ENCODE results near the gene PLCB2. TPM values are rescaled to one million over a fixed set of nuclear protein-coding genes. Genes with fewer than 3 reads are reported as not detected.

PLCB2 gene
- total and polyA plus RNA-seq, 2 donors (not counting 3 experiments of a cell fraction or from before 2014, with no cell fraction given), result 1.5 to 1.6 TPM

GRCh38 chr15:40285554-40286011 is 22.2 kb downstream of the PLCB2 start:
- Histone ChIP-seq H3K9ac (replicated peaks; ENCODE audit: extremely low read depth, insufficient read depth, low read length) (no peak overlapping the region), H3K36me3 (ENCODE audit: control insufficient read depth in 2 of 2, extremely low read depth in 1 of 2, insufficient read depth in 2 of 2, low read length in 2 of 2) (no peaks in the 10 kb centered on the region), H3K79me2 (ENCODE audit: control insufficient read depth, insufficient read depth, low read length) (no peaks in the 10 kb centered on the region), H3K27me3 (ENCODE audit: control insufficient read depth in 2 of 2, insufficient read depth in 2 of 2, low read length in 2 of 2) (peaks cover 27 to 38% of the 10 kb centered on the region in 2 experiments), H3K27ac (ENCODE audit: insufficient read depth, low read depth, low read length) (no peak overlapping the region), H3K4me3 (replicated peaks in 1 of 3; ENCODE audit: insufficient read depth in 1 of 3, low read depth in 1 of 3, low read length in 3 of 3) (no peak overlapping the region), H2AFZ (ENCODE audit: low read depth, low read length) (no peak overlapping the region), H3K4me1 (ENCODE audit: control insufficient read depth, extremely low read depth, insufficient read depth, low read length) (peaks cover 12% of the 10 kb centered on the region), H3K4me2 (ENCODE audit: insufficient read depth, low read length) (no peak overlapping the region), H3K9me1 (replicated peaks; ENCODE audit: control insufficient read depth, extremely low read depth, insufficient read depth, low read length) (no peaks in the 10 kb centered on the region), H4K20me1 (replicated peaks; ENCODE audit: control insufficient read depth, extremely low read depth, insufficient read depth, low read length) (no peaks in the 10 kb centered on the region), H3K9me3 (replicated peaks; ENCODE audit: control insufficient read depth, insufficient read depth, low read length) (no peaks in the 10 kb centered on the region)
- FAIRE-seq, result peak; percentile 52
- TF ChIP-seq MAX (IDR thresholded peaks at IDR 0.05; ENCODE audit: insufficient read depth, insufficient read length) (no peak), FOS (IDR thresholded peaks at IDR 0.05; ENCODE audit: borderline replicate concordance, insufficient read depth, low read length) (peak; percentile 51)
- DNase-seq (ENCODE audit: low read depth, low spot score), result peak; percentile 12
- BruUV-seq (replicated peaks), result no TSS peak
- ChIA-PET CTCF (interaction anchor here (0.8 to 5.3 kb wide), 13 partner anchors 11 to 136 kb away, joined by 3 to 83 read pairs (median 4); partner anchors contain the start of gene PLCB2), POLR2A (interaction anchor here (0.5 to 1.5 kb wide), 2 partner anchors 26 to 52 kb away, joined by 3 to 4 read pairs; no protein-coding TSS in a partner anchor)
- dilution Hi-C loops (cut with MboI; ENCODE audit: extremely low pct_ligation_motif_present, low sequenced_read_pairs) (no loop called here), intact Hi-C loops (cut with micrococcal nuclease) (no loop called here)

GRCh38 chr15:40285151-40285550 is 22.6 kb downstream of the PLCB2 start:
- no peak overlapping the region for H3K4me2 ChIP-seq (ENCODE audit: insufficient read depth, low read length)

More at GRCh38 chr15:40285151-40285550, 22.6 kb downstream of the PLCB2 start:
- POLR2A ChIA-PET, result interaction anchor here (0.5 to 1.5 kb wide), 2 partner anchors 27 to 53 kb away, joined by 3 to 4 read pairs; no protein-coding TSS in a partner anchor
- Histone ChIP-seq H3K27ac (ENCODE audit: insufficient read depth, low read depth, low read length) (no peak overlapping the region), H3K27me3 (ENCODE audit: control insufficient read depth in 2 of 2, insufficient read depth in 2 of 2, low read length in 2 of 2) (peaks cover 32 to 42% of the 10 kb centered on the region in 2 experiments), H3K9ac (replicated peaks; ENCODE audit: extremely low read depth, insufficient read depth, low read length) (no peak overlapping the region), H3K9me3 (replicated peaks; ENCODE audit: control insufficient read depth, insufficient read depth, low read length) (no peaks in the 10 kb centered on the region), H3K36me3 (ENCODE audit: control insufficient read depth in 2 of 2, extremely low read depth in 1 of 2, insufficient read depth in 2 of 2, low read length in 2 of 2) (no peaks in the 10 kb centered on the region), H3K79me2 (ENCODE audit: control insufficient read depth, insufficient read depth, low read length) (no peaks in the 10 kb centered on the region), H3K9me1 (replicated peaks; ENCODE audit: control insufficient read depth, extremely low read depth, insufficient read depth, low read length) (no peaks in the 10 kb centered on the region), H3K4me1 (ENCODE audit: control insufficient read depth, extremely low read depth, insufficient read depth, low read length) (peaks cover 12% of the 10 kb centered on the region), H2AFZ (ENCODE audit: low read depth, low read length) (no peak overlapping the region), H3K4me3 (replicated peaks in 1 of 3; ENCODE audit: insufficient read depth in 1 of 3, low read depth in 1 of 3, low read length in 3 of 3) (no peak overlapping the region), H4K20me1 (replicated peaks; ENCODE audit: control insufficient read depth, extremely low read depth, insufficient read depth, low read length) (no peaks in the 10 kb centered on the region)
- dilution Hi-C loops (cut with MboI; ENCODE audit: extremely low pct_ligation_motif_present, low sequenced_read_pairs) (no loop called here), intact Hi-C loops (cut with micrococcal nuclease) (no loop called here)
- no TSS peak for BruUV-seq (replicated peaks)
- FAIRE-seq (no peak), DNase-seq (ENCODE audit: low read depth, low spot score) (no peak)
- CTCF ChIA-PET, result interaction anchor here (1.0 to 5.3 kb wide), 12 partner anchors 10 to 137 kb away, joined by 3 to 83 read pairs (median 4); partner anchors contain the start of gene PLCB2
- TF ChIP-seq GATA2 (IDR thresholded peaks at IDR 0.05; ENCODE audit: insufficient read depth, insufficient read length, low read depth, low read length), result no peak
- no peak for TF ChIP-seq MAX (IDR thresholded peaks at IDR 0.05; ENCODE audit: insufficient read depth, insufficient read length)
- TF ChIP-seq FOS (IDR thresholded peaks at IDR 0.05; ENCODE audit: borderline replicate concordance, insufficient read depth, low read length), result no peak
- no peak for TF ChIP-seq POLR2A (IDR thresholded peaks at IDR 0.05; ENCODE audit: low read depth, low read length)
- TF ChIP-seq EZH2 (IDR thresholded peaks at IDR 0.05; ENCODE audit: borderline replicate concordance, low read depth, low read length, severe bottlenecking), result no peak
- TF ChIP-seq JUN (IDR thresholded peaks at IDR 0.05; ENCODE audit: borderline replicate concordance, insufficient read depth, insufficient read length, low read depth), result no peak
- TF ChIP-seq MYC (IDR thresholded peaks at IDR 0.05; ENCODE audit: low read depth, low read length), result no peak
- no peak for TF ChIP-seq CTCF (IDR thresholded peaks at IDR 0.05; ENCODE audit: extremely low read depth in 1 of 2, insufficient read depth in 1 of 2, low read depth in 1 of 2, low read length in 2 of 2)
- no peak for TF ChIP-seq POLR2AphosphoS5 (IDR thresholded peaks at IDR 0.05; ENCODE audit: insufficient read depth, low read depth, low read length)

Measured in endothelial cell of umbilical vein (primary cell).